Stimulated activated CD8-positive, alpha-beta memory T cell treated with anti-CD3 and anti-CD28 coated beads, Interleukin-7, amount 100 ng/mL, for 48 hours (primary cell): ENCODE measurements around the gene CARD11.
A peak's percentile ranks its signal among the peaks of the same experiment; 100 is the strongest.

Experiments
- DNase-seq, 2 donors: peaks; one replicate each; pipeline ENCODE4 v3.0.0-alpha.2; 2020; ENCODE audit warnings: low read depth in 1 of 2; ENCODE audit errors: extremely low read depth in 1 of 2

Gene CARD11

GRCh38 chr7:2945171-2945570 lies 98.5 kb downstream of the CARD11 start:
- no peak for DNase-seq

GRCh38 chr7:2944739-2945138 lies 98.9 kb downstream of the CARD11 start:
- DNase-seq: no peak

DNA sequence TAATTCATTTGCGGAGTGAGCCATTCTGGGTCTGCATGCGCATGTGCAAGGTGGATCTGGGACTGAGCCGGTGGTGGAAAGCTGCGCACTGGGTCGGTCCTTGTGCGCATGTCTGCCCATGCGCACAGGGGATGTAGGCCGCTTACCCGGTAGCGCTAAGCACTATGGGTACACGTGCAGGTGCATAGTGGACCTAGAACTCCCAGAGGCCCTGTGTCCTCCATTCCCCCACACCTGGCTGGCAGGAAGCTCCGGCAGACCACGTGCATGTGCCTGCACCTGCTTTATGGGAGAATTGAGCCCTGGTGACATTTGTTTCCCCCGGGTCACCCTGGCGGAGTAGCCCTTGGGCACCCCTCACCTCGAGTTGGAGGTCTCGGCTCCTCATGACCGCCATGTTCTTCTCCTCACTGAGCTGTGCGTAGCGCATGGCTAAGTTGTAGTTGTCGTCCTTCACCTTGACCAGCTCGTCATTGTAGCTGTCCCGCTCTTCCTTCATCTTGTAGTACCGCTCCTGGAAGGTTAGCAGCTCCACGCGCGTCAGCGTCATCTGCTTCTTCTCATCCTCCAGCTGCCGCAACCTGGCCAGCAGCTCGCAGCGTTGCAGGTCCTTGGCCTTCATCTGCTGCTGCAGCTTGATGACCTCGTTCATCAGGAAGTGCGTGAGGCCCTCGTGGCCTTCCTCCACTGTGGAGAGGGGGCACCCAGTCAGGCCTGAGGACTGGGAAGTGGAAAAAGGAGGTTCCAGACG lies 99.6 kb downstream of the CARD11 start:
- no peak for DNase-seq

- no peak for DNase-seq
These were observed 102.3 kb downstream of the CARD11 start for GRCh38 chr7:2941216-2941859.

GRCh38 chr7:2940466-2940865 lies 103.2 kb downstream of the CARD11 start:
- DNase-seq: no peak

DNA sequence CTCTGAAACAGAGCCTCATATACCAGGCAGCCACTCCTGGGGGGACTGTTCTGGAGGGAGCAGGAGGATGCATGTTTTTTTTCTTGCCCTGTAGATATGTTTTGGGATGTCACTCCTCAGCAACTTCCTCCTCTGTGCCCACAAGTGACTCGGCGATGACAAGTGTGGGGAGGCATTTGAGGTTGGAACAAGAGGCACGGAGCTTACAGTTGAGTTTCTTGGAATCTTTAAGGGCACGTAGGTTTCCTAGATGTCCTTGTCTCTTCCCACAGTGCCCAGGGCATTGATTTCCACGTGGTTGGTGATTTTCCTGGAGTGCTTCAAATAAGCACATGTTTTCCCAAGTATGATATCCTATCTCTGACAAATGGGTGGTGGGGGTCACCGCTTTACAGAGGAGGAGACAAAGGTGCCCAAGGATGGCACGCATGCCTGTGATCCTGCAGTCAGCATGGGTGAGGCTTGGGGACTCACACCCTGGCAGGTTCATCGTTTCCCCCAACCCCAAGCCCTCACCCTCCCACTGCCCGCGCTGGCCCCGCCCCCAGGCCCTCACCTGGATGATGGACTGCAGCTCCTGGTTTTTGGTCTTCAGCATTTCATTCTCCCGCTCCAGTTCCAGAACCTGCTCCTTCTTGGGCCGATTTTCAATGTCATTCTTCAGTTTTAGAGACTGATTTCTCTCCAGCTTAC lies 104.3 kb downstream of the CARD11 start:
- no peak for DNase-seq

DNA sequence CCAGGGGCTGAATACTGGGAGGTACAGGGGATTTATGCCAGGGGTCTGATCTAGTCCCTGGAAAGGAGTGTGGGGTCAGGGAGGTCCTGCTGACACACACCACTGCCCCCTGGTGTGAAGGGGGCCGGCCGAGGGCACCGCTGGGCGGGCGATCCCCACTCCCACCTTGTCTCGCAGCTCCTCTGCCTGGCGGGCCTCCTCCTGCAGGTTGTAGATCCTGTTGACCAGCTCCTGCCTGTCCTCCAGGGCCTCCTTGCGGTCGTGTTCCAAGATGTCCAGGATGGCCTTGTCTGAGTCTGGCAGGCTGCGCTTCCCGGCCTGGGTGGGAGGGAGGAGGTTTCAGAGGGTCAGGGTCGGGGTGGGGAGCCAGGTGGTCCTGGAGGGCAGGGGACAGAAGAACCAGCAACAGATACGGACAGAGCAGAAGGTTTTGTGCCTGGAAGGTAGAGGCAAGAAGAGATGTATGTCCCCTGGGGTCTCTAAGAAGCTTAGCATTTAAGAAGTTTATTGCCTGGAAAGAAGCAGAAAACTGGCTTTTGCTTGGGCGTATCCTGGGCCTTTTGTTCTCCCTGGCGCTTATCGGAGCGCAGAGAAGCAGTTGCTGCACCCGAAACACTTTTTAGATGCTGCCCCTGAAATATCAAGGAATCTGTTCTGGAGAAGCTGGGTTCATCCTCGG lies 105.0 kb downstream of the CARD11 start:
- DNase-seq: no peak

DNA sequence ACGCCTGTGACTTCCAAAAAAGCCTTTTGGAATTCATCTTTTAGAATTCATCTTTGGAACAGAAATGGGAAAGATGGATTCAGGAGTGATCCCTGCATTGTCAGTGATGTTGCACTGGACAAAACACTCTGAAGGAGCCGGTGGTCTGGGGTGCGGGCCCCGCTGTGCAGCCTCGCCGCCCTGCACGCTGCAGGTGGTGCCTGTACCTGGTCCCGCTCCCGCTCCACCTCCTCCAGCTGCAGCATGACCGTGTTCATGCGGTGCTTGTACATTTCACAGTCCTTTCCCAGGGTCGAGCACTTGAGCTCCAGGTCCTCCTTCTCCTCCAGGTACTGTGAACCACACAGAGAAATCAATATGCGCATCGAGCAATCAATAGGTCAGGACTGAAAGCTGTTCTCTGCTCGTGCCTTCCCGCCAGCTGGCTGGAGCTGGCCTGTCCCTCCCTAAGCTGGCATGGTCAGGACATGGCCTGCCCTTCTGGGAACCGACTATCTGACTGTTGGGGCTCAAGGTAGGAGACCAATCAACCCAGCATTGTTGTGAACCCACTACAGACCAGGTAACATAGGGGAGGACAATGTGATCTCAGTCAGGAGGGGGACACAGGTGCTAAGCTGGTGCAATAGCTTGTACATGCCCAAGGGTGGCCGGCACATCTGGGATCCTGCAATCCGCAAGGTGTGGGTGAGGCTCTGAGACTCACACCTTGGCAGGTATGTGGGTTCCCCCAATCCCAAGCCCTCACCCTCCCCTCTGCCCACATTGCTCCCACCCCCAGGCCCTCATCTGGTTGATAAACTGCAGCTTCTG lies 105.8 kb downstream of the CARD11 start:
- DNase-seq: no peak

DNA sequence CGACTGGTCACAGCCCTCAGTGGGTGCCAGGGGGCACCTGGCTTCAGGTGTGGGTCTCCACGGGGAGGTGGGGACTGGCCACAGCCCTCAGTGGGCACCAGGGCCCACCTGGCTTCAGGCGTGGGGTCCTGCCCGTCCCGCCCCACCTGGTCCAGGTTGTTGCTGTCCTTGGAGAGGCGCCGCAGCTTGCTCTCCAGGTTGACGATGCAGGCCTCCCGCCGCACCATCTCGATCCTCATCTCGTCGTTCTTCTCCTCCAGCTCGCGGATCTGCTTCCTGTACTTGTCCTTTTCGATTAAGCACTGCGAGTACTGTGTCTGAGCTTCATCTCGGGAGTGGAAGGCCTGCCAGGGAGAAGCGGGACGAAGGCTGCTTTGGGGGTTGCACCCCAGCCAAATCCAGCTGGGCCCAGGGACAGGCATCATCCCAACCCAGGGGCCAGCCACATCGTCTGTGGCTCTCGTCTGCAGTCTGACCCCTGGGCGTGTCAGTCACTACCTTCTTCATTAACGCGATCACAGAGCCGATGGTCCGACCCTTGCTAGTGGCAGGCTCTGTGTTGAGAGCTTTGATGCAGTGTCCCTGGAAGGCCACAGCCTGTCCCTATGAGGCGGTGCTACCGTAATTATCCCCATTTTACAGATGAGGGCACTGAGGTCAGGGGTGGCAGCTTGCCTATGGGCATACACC lies 106.6 kb downstream of the CARD11 start:
- no peak for DNase-seq

GRCh38 chr7:2936301-2936700 lies 107.4 kb downstream of the CARD11 start:
- DNase-seq: no peak

GRCh38 chr7:2934984-2935740 lies 108.5 kb downstream of the CARD11 start:
- DNase-seq: no peak

DNA sequence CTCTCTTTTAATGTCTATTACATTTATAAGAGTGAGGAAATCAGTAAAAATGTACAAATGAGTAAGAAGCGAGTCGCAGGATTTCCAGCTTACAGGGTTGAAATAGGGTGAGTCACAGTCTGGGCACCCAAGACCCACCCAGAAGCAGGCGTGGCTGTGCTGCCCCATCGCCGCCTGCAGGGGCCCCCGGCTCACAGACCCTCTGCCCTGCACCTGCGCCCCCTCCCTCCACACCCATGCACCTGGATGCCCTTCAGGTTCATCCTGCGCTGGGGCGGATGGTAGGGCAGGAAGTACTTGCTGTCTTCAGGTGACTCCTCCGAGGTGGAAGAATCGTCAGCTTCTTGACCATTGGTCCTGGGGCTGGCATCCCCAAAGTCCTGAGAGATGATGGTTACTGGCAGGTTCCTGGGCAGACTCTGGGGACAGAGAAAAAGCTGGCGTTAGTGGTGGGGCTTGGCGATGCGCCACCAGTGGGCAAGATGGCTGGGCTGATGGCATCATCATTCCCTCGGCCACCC lies 109.4 kb downstream of the CARD11 start:
- peak in 1 of 2 donors; percentile 46 for DNase-seq

- no peak for DNase-seq
These were observed 111.0 kb downstream of the CARD11 start for GRCh38 chr7:2932402-2933251.

- no peak for DNase-seq
These were observed 112.6 kb downstream of the CARD11 start for GRCh38 chr7:2931034-2931415.

DNA sequence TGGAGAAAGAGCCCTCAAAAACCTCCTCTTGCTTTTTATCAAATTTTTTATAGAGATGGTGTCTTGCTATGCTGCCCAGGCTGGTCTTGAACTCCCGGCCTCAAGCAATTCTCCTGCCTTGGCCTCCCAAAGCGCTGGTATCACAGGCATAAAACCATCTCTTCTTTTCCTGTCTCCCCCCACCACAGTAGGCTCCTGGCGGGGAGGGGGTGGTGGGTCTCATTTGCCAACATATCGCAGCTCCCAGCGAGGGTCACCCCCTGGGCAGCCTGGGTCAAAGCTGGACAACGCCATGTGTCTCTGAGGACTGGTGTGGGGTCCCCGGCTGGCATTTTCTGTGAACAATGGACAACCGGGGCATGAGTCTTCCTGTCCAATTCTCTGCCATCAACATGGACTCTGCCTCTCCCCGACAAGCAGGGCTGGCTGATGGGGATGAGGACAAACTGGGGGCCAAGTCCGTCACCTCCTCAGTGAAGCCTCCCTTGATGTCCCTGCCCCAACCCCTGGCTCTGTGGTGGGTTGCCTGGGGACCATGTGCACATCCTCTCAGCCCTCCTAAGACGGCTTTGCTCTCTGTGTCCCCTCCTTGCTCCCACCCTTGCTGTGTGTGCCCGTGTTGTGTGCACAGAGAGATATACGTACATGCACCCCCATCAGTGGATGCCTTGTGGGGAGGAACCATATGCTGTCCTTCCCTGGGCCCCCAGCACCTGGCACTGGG lies 113.2 kb downstream of the CARD11 start:
- no peak for DNase-seq

- no peak for DNase-seq
These were observed 114.1 kb downstream of the CARD11 start for GRCh38 chr7:2929321-2930201.
